Suprapubic skin (tissue), 3 donors: ENCODE data around the gene GRID1.

Source experiments
- CTCF ChIP-seq, 2 donors: fragments of 200-600 bp in 1 of 2; fragments of 450-650 bp in 1 of 2; sonication (generic) in 1 of 2; IDR thresholded peaks; one replicate each; pipeline ENCODE4 v1.5.1; 2016 to 2019; ENCODE audit warnings: antibody characterized with exemption in 2 of 2, mild to moderate bottlenecking in 1 of 2, moderate library complexity in 1 of 2
- EP300 ChIP-seq: sonication (generic); formaldehyde crosslinking; IDR thresholded peaks from one replicate; pipeline ENCODE4 v1.6.1; 2017; ENCODE audit warnings: antibody characterized with exemption
- POLR2A ChIP-seq, 2 donors: fragments of 450-650 bp; IDR thresholded peaks; one replicate each; pipeline ENCODE4 v1.6.1; 2017; ENCODE audit warnings: antibody characterized with exemption in 2 of 2, mild to moderate bottlenecking in 2 of 2, moderate library complexity in 2 of 2

- TF ChIP-seq POLR2A (IDR thresholded peaks at IDR 0.05) = no peak
- no peak for TF ChIP-seq CTCF (IDR thresholded peaks at IDR 0.05)
- no peak for TF ChIP-seq EP300
Observed at GRCh38 chr10:86067436-86068050, 299.1 kb downstream of the GRID1 start.
